Mesenchymal stem cell (in vitro differentiated cells and primary cell): Measurements from ENCODE around the gene PLEKHO2.

Experiments used
- DNase-seq: peaks from one replicate; pipeline ENCODE4 v3.0.0-alpha.2; 2013
- H2AFZ ChIP-seq: one replicate; pipeline ENCODE4 v1.6.1; 2013; ENCODE audit warnings: low read depth, mild to moderate bottlenecking, control low read depth, inconsistent platforms, low read length, moderate library complexity
- H2AK5ac ChIP-seq: 2 replicates; pipeline ENCODE4 v1.6.1; 2013; ENCODE audit warnings: low read length, moderate library complexity, mild to moderate bottlenecking, inconsistent platforms; ENCODE audit not compliant: severe bottlenecking
- H2BK120ac ChIP-seq: one replicate; pipeline ENCODE4 v1.6.1; 2013; ENCODE audit warnings: low read depth, mild to moderate bottlenecking, inconsistent platforms, low read length, moderate library complexity
- H2BK12ac ChIP-seq, 2 experiments: one replicate each; pipeline ENCODE4 v1.6.1; 2013; ENCODE audit warnings: inconsistent platforms in 2 of 2, low read length in 2 of 2, mild to moderate bottlenecking in 2 of 2, moderate library complexity in 2 of 2, control low read depth in 1 of 2
- H2BK15ac ChIP-seq: one replicate; pipeline ENCODE4 v1.6.1; 2013; ENCODE audit warnings: mild to moderate bottlenecking, low read depth, inconsistent platforms; ENCODE audit not compliant: poor library complexity, severe bottlenecking
- H2BK5ac ChIP-seq: 2 replicates; pipeline ENCODE4 v1.6.1; 2013; ENCODE audit warnings: low read depth, mild to moderate bottlenecking, low read length, control low read depth, inconsistent platforms; ENCODE audit not compliant: poor library complexity, severe bottlenecking
- H3K14ac ChIP-seq, 2 experiments: one replicate each; pipeline ENCODE4 v1.6.1; 2013; ENCODE audit warnings: inconsistent platforms in 2 of 2, low read length in 2 of 2, control low read depth in 1 of 2, mild to moderate bottlenecking in 1 of 2, moderate library complexity in 1 of 2
- H3K18ac ChIP-seq, 2 experiments: one replicate each; pipeline ENCODE4 v1.6.1; 2013; ENCODE audit warnings: inconsistent platforms in 2 of 2, low read length in 2 of 2, control low read depth in 1 of 2, low read depth in 1 of 2, mild to moderate bottlenecking in 1 of 2
- H3K23ac ChIP-seq, 2 experiments: one replicate each; pipeline ENCODE4 v1.6.1; 2013; ENCODE audit warnings: inconsistent platforms in 2 of 2, low read length in 2 of 2, mild to moderate bottlenecking in 2 of 2, moderate library complexity in 2 of 2, control low read depth in 1 of 2
- H3K27ac ChIP-seq: 2 replicates; pipeline ENCODE4 v1.5.1; 2013; ENCODE audit warnings: mild to moderate bottlenecking, moderate library complexity, low read length, control low read depth, inconsistent platforms; ENCODE audit not compliant: poor library complexity, severe bottlenecking
- H3K27me3 ChIP-seq, 2 experiments: 2 replicates each; pipeline versions ENCODE4 v1.6.1 to v1.7.0; 2013; ENCODE audit warnings: low read length in 2 of 2, mild to moderate bottlenecking in 2 of 2, moderate library complexity in 2 of 2, control low read depth in 1 of 2, inconsistent platforms in 1 of 2; ENCODE audit not compliant: control insufficient read depth in 1 of 2, insufficient read depth in 1 of 2
- H3K36me3 ChIP-seq, 2 experiments: 2 replicates each; pipeline versions ENCODE4 v1.6.1 to v1.7.0; 2013; ENCODE audit warnings: low read length in 2 of 2, control low read depth in 1 of 2, inconsistent platforms in 1 of 2, low read depth in 1 of 2, mild to moderate bottlenecking in 1 of 2; ENCODE audit not compliant: insufficient read depth in 2 of 2, control insufficient read depth in 1 of 2
- H3K4ac ChIP-seq, 2 experiments: one replicate each; pipeline ENCODE4 v1.6.1; 2013; ENCODE audit warnings: inconsistent platforms in 2 of 2, low read length in 2 of 2, mild to moderate bottlenecking in 2 of 2, moderate library complexity in 2 of 2, control low read depth in 1 of 2, low read depth in 1 of 2
- H3K4me1 ChIP-seq: 2 replicates; pipeline ENCODE4 v1.6.1; 2013; ENCODE audit warnings: low read depth, low read length, control low read depth; ENCODE audit not compliant: control insufficient read depth, insufficient read depth
- H3K4me2 ChIP-seq: 2 replicates; pipeline ENCODE4 v1.6.1; 2013; ENCODE audit warnings: low read length, mild to moderate bottlenecking, inconsistent platforms; ENCODE audit not compliant: poor library complexity, severe bottlenecking
- H3K4me3 ChIP-seq, 2 experiments: 2 replicates each; pipeline versions ENCODE4 v1.5.1 to v1.7.0; 2013; ENCODE audit warnings: low read length in 2 of 2, mild to moderate bottlenecking in 2 of 2, control low read depth in 1 of 2, low read depth in 1 of 2; ENCODE audit not compliant: insufficient read depth in 1 of 2
- H3K79me1 ChIP-seq: replicated peaks from 2 replicates; pipeline ENCODE4 v1.6.1; 2013; ENCODE audit warnings: mild to moderate bottlenecking, control low read depth, low read length, inconsistent platforms; ENCODE audit not compliant: poor library complexity, severe bottlenecking
- H3K9ac ChIP-seq: 2 replicates; pipeline ENCODE4 v1.7.0; 2013; ENCODE audit warnings: mild to moderate bottlenecking, low read length, moderate library complexity
- H3K9me3 ChIP-seq: 2 replicates; pipeline ENCODE4 v1.7.0; 2013; ENCODE audit warnings: mild to moderate bottlenecking, low read length; ENCODE audit not compliant: control insufficient read depth
- H4K8ac ChIP-seq: one replicate; pipeline ENCODE4 v1.6.1; 2013; ENCODE audit warnings: inconsistent platforms, mild to moderate bottlenecking, low read length, moderate library complexity
- H4K91ac ChIP-seq: one replicate; pipeline ENCODE4 v1.6.1; 2013; ENCODE audit warnings: mild to moderate bottlenecking, low read length, inconsistent platforms
- WGBS: methylation state at CpG from one replicate; pipeline ENCODE4 v1.1.7; 2013; ENCODE audit warnings: mixed read lengths; 5-methylcytosine and 5-hydroxymethylcytosine counted together

The PLEKHO2 gene

DNA sequence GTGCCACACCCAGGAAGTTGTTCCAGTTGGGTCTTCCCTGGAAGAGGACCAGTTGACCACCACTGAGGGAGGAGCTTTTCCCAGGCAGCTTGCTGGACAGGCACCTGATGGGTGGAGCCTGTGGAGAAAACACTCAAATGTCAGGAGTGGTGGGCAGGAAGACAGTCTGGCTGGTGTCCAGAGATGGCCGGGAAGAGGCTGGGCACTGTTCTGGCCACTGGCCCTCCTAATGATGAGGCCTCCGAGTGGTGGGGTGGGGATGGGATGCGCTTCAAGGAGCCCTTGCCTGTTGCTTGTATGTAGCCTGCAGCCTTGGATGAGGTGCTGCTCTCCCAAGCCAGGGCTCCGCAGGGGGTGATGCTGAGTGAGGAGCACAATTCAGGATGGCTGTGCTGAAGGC is 12.3 kb downstream of the PLEKHO2 start:
- Histone ChIP-seq H4K91ac (no peak overlapping the region), H3K18ac (peak overlapping the region in 1 of 2 experiments; percentile 59), H3K9me3 (no peaks in the 10 kb centered on the region), H3K23ac (no peak overlapping the region), H3K27ac (no peak overlapping the region), H3K14ac (no peak overlapping the region), H3K79me1 (peaks cover 30% of the 10 kb centered on the region), H3K36me3 (peaks cover 40 to 67% of the 10 kb centered on the region in 2 experiments), H2AFZ (no peak overlapping the region), H3K27me3 (no peaks in the 10 kb centered on the region), H2BK5ac (no peak overlapping the region), H2AK5ac (peak overlapping the region; percentile 34), H3K4me3 (no peak overlapping the region), H3K4me2 (no peak overlapping the region), H2BK12ac (peak overlapping the region in 1 of 2 experiments; percentile 21), H2BK15ac (no peak overlapping the region), H3K4ac (peak overlapping the region in 1 of 2 experiments; percentile 11), H4K8ac (no peak overlapping the region), H3K9ac (peak overlapping the region; percentile 21), H2BK120ac (no peak overlapping the region), H3K4me1 (peaks cover 49% of the 10 kb centered on the region)
- no peak for DNase-seq
- 89% methylated on average over 4 of the region's 4 CpGs for WGBS

DNA sequence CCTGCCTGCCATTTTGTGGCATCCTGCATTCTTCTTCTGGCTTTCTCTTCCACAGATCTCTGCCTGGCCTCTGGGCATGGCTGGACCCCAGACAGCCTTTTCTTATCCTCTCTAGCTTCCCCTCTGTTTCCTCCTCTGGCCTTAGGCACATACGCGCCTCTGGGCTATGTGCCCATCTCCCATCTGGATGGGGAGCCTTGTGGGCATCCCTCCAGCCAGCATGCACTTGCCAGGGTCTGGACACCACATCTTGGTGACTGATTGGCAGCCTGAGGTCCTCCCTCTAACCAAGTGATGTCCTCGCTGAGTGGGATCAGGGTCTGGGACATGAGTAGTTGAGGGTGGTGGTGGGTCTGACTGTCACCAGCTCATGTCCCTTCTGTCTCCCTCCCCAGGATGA is 12.8 kb downstream of the PLEKHO2 start:
- Histone ChIP-seq H3K23ac (no peak overlapping the region), H3K4me3 (no peak overlapping the region), H2BK120ac (no peak overlapping the region), H2AK5ac (peak overlapping the region; percentile 18), H3K27ac (no peak overlapping the region), H3K9ac (peak overlapping the region; percentile 21), H3K27me3 (no peaks in the 10 kb centered on the region), H3K18ac (peak overlapping the region in 1 of 2 experiments; percentile 59), H2BK12ac (peak overlapping the region in 1 of 2 experiments; percentile 40), H3K4ac (peak overlapping the region in 1 of 2 experiments; percentile 60), H4K91ac (peak overlapping the region; percentile 55), H3K4me1 (peaks cover 54% of the 10 kb centered on the region), H2BK15ac (no peak overlapping the region), H3K14ac (no peak overlapping the region), H2BK5ac (no peak overlapping the region), H2AFZ (no peak overlapping the region), H3K9me3 (no peaks in the 10 kb centered on the region), H3K4me2 (no peak overlapping the region), H3K36me3 (peaks cover 44 to 70% of the 10 kb centered on the region in 2 experiments), H4K8ac (no peak overlapping the region), H3K79me1 (peaks cover 35% of the 10 kb centered on the region)
- WGBS: 97% methylated on average over 3 of the region's 3 CpGs
- DNase-seq: no peak

DNA sequence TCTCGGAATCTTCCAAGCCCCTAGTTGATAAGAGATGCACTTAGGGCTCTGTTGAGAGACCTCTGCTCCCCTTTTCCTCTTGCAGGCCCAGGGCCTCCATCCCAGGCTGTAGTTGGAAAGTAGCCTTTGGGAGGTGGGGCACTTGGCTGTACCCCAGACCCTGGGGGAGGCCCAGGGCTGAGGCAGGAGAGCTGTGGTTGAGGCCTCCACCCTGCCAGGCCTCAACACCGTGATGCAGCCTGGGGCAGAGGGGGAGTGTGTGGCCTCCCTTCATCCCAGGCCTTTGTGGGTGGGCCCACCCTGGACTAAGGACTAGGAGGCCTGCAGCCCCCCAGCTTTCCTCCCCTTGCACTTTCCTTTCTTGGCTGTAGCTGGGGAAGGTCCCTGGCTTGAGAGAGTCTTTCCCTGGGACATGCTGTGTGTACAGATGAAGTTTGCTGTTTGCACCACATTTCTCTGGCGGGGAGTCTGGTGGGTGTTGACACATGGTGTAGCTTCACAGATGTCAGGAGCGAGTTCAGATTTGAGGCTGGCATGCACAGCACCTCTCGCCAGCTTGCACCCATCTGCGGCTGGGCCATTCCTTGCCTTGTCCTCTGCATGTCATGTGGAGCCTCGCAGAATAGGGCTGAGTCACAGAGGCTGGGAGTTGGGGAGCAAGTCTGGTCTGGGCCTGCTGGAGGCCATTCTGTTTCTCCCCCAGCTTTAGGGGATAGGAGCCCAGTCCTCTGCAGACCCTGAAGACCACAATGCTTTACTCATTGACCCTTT is 13.7 kb downstream of the PLEKHO2 start:
- no peaks in the 10 kb centered on the region for H3K27me3 ChIP-seq
- peak overlapping the region; percentile 65 for H2BK120ac ChIP-seq
- peak; percentile 42 for DNase-seq
- H3K18ac ChIP-seq: peak overlapping the region; percentile 23 to 83
- H4K8ac ChIP-seq: peak overlapping the region; percentile 28
- H2AK5ac ChIP-seq: peak overlapping the region; percentile 34
- no peak overlapping the region for H2AFZ ChIP-seq
- H4K91ac ChIP-seq: peak overlapping the region; percentile 55
- peaks cover 51 to 70% of the 10 kb centered on the region in 2 experiments for H3K36me3 ChIP-seq
- peak overlapping the region in 1 of 2 experiments; percentile 85 for H3K4ac ChIP-seq
- H3K23ac ChIP-seq: peak overlapping the region in 1 of 2 experiments; percentile 32
- H2BK12ac ChIP-seq: peak overlapping the region in 1 of 2 experiments; percentile 97
- H3K79me1 ChIP-seq: peaks cover 42% of the 10 kb centered on the region
- no peak overlapping the region for H3K14ac ChIP-seq
- H3K4me1 ChIP-seq: peaks cover 62% of the 10 kb centered on the region
- no peaks in the 10 kb centered on the region for H3K9me3 ChIP-seq
- H2BK5ac ChIP-seq: no peak overlapping the region
- 79% methylated on average over 7 of the region's 7 CpGs for WGBS
- peak overlapping the region; percentile 70 for H2BK15ac ChIP-seq
- no peak overlapping the region for H3K4me3 ChIP-seq
- H3K9ac ChIP-seq: peak overlapping the region; percentile 53
- no peak overlapping the region for H3K27ac ChIP-seq
- H3K4me2 ChIP-seq: no peak overlapping the region

DNA sequence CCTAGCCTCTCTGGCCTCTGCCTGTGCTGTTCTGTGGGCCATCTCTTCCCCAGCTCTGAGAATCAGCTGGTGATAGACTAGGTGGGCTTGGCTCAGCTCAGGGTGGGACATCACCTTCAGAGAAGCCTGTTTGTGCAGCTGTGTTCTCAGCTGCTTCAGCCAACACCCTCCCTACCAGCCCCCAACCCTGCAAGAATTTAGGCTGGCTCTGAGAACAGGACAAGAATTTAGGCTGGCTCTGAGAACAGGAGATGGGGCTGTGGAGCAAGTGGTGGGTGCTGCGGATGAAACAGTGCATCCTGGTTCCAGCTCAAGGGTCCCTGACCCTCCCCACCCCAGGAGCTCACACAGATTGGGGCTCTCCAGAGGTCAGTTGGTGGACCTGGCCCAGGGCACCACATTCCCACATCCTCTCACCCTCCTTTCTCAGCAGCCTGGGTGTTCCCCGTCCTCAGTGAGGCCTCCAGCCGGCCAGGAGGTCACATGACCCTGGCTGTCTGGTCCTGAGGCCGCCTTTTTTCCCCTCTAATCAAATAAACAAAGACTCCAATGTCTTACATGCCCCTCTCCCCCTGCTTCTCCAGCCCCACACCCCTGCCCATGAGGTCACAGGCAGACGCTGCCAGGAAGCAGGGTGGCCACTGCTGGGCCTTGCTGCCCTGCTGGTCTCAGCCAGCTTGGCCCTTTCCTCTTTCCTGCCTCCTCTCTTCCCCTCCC is 14.9 kb downstream of the PLEKHO2 start:
- peak overlapping the region; percentile 84 for H2BK120ac ChIP-seq
- H2AK5ac ChIP-seq: peak overlapping the region; percentile 99
- H3K79me1 ChIP-seq: peaks cover 52% of the 10 kb centered on the region
- no peaks in the 10 kb centered on the region for H3K27me3 ChIP-seq
- H4K8ac ChIP-seq: peak overlapping the region; percentile 92
- H2BK12ac ChIP-seq: peak overlapping the region; percentile 89 to 97
- no peak overlapping the region for H3K23ac ChIP-seq
- no peak overlapping the region for H3K4me2 ChIP-seq
- no peak overlapping the region for H3K4me3 ChIP-seq
- peak overlapping the region; percentile 51 for H2BK5ac ChIP-seq
- H3K36me3 ChIP-seq: peaks cover 61 to 74% of the 10 kb centered on the region in 2 experiments
- H4K91ac ChIP-seq: peak overlapping the region; percentile 96
- H3K14ac ChIP-seq: peak overlapping the region in 1 of 2 experiments; percentile 26
- H2BK15ac ChIP-seq: peak overlapping the region; percentile 87
- H3K9ac ChIP-seq: peak overlapping the region; percentile 61
- H3K4me1 ChIP-seq: peaks cover 62% of the 10 kb centered on the region
- H2AFZ ChIP-seq: no peak overlapping the region
- H3K9me3 ChIP-seq: no peaks in the 10 kb centered on the region
- peak overlapping the region; percentile 90 to 92 for H3K4ac ChIP-seq
- peak; percentile 91 for DNase-seq
- H3K18ac ChIP-seq: peak overlapping the region; percentile 92 to 95
- peak overlapping the region; percentile 77 for H3K27ac ChIP-seq
- WGBS: 4% methylated on average over 5 of the region's 5 CpGs
